Liver (tissue), 9 donors: Measurements from ENCODE around the gene ROM1. TPM values are rescaled to one million over a fixed set of nuclear protein-coding genes. Genes with fewer than 3 reads are reported as not detected.
A peak's percentile ranks its signal among the peaks of the same experiment; 100 is the strongest.

Experiments
- DNase-seq: peaks from one replicate; pipeline ENCODE4 v3.0.0-alpha.2; 2017; ENCODE audit warnings: low spot score
- H3K27ac ChIP-seq, 2 donors: one replicate each; pipeline ENCODE4 v1.7.0; 2013; ENCODE audit warnings: inconsistent platforms in 2 of 2, low read length in 2 of 2, control low read depth in 1 of 2, low read depth in 1 of 2, mild to moderate bottlenecking in 1 of 2
- H3K27me3 ChIP-seq, 4 donors: one replicate each; pipeline versions ENCODE4 v1.6.1 to v1.7.0; 2013; ENCODE audit warnings: low read length in 3 of 4, inconsistent platforms in 1 of 4, mild to moderate bottlenecking in 1 of 4, moderate library complexity in 1 of 4; ENCODE audit not compliant: control insufficient read depth in 4 of 4, insufficient read depth in 4 of 4
- H3K36me3 ChIP-seq, 4 donors: one replicate each; pipeline versions ENCODE4 v1.6.1 to v1.7.0; 2013; ENCODE audit warnings: low read length in 3 of 4, mild to moderate bottlenecking in 3 of 4, low read depth in 1 of 4, moderate library complexity in 1 of 4; ENCODE audit not compliant: control insufficient read depth in 4 of 4, insufficient read depth in 3 of 4
- H3K4me1 ChIP-seq, 4 donors: one replicate each; pipeline versions ENCODE4 v1.6.1 to v1.7.0; 2013; ENCODE audit warnings: low read length in 3 of 4, mild to moderate bottlenecking in 3 of 4, moderate library complexity in 1 of 4; ENCODE audit not compliant: control insufficient read depth in 4 of 4, insufficient read depth in 4 of 4
- H3K4me3 ChIP-seq, 3 donors: one replicate each; pipeline versions ENCODE4 v1.6.1 to v1.7.0; 2013; ENCODE audit warnings: low read length in 3 of 3, control low read depth in 1 of 3, low read depth in 1 of 3, mild to moderate bottlenecking in 1 of 3
- H3K9ac ChIP-seq, 2 donors: one replicate each; pipeline ENCODE4 v1.7.0; 2013; ENCODE audit warnings: low read length in 2 of 2, mild to moderate bottlenecking in 2 of 2, moderate library complexity in 2 of 2, control low read depth in 1 of 2, low read depth in 1 of 2
- H3K9me3 ChIP-seq, 4 donors: one replicate each; pipeline versions ENCODE4 v1.6.1 to v1.7.0; 2013; ENCODE audit warnings: low read length in 3 of 4; ENCODE audit not compliant: control insufficient read depth in 4 of 4
- ATF3 ChIP-seq: IDR thresholded peaks from 2 replicates; pipeline ENCODE4 v1.6.1; 2016; ENCODE audit warnings: antibody characterized with exemption
- CTCF ChIP-seq: fragments of 150-350 bp; IDR thresholded peaks from 2 replicates; pipeline ENCODE4 v1.5.1; 2017; ENCODE audit warnings: improper control_type of control experiment, low read depth, low read length; ENCODE audit not compliant: missing input control
- EGR1 ChIP-seq, 2 donors: IDR thresholded peaks; 2 replicates each; pipeline ENCODE4 v1.6.1; 2016 to 2018; ENCODE audit warnings: antibody characterized with exemption in 2 of 2, low read depth in 2 of 2
- FOXA1 ChIP-seq: IDR thresholded peaks from 2 replicates; pipeline ENCODE4 v1.6.1; 2016; ENCODE audit warnings: antibody characterized with exemption
- FOXA2 ChIP-seq: IDR thresholded peaks from 2 replicates; pipeline ENCODE4 v1.6.1; 2016; ENCODE audit warnings: antibody characterized with exemption
- GABPA ChIP-seq, 2 donors: IDR thresholded peaks in 1 of 2; conservative IDR thresholded peaks in 1 of 2; 2 replicates each; pipeline ENCODE4 v1.6.1; 2016; ENCODE audit warnings: antibody characterized with exemption in 2 of 2, mild to moderate bottlenecking in 1 of 2, moderate library complexity in 1 of 2
- HNF4A ChIP-seq, 2 donors: conservative IDR thresholded peaks; 2 replicates each; pipeline ENCODE4 v1.6.1; 2016; ENCODE audit warnings: antibody characterized with exemption in 2 of 2, mild to moderate bottlenecking in 2 of 2
- HNF4G ChIP-seq: IDR thresholded peaks from 2 replicates; pipeline ENCODE4 v1.6.1; 2016; ENCODE audit warnings: antibody characterized with exemption
- JUND ChIP-seq, 2 donors: IDR thresholded peaks; 2 replicates each; pipeline ENCODE4 v1.6.1; 2016; ENCODE audit warnings: antibody characterized with exemption in 2 of 2
- MAX ChIP-seq: IDR thresholded peaks from 2 replicates; pipeline ENCODE4 v1.6.1; 2016; ENCODE audit warnings: antibody characterized with exemption
- NR2F2 ChIP-seq: IDR thresholded peaks from 2 replicates; pipeline ENCODE4 v1.6.1; 2016; ENCODE audit warnings: antibody characterized with exemption
- RAD21 ChIP-seq, 2 donors: IDR thresholded peaks; 2 replicates each; pipeline ENCODE4 v1.6.1; 2016; ENCODE audit warnings: antibody characterized with exemption in 2 of 2, mild to moderate bottlenecking in 2 of 2
- REST ChIP-seq: IDR thresholded peaks from 2 replicates; pipeline ENCODE4 v1.6.1; 2016; ENCODE audit warnings: antibody characterized with exemption, mild to moderate bottlenecking
- RXRA ChIP-seq, 2 donors: IDR thresholded peaks; 2 replicates each; pipeline ENCODE4 v1.6.1; 2017 to 2018; ENCODE audit warnings: antibody characterized with exemption in 2 of 2, mild to moderate bottlenecking in 1 of 2
- SP1 ChIP-seq: IDR thresholded peaks from 2 replicates; pipeline ENCODE4 v1.6.1; 2018; ENCODE audit warnings: antibody characterized with exemption, mild to moderate bottlenecking
- TAF1 ChIP-seq: conservative IDR thresholded peaks from 2 replicates; pipeline ENCODE4 v1.6.1; 2016; ENCODE audit warnings: antibody characterized with exemption, mild to moderate bottlenecking
- YY1 ChIP-seq: IDR thresholded peaks from 2 replicates; pipeline ENCODE4 v1.6.1; 2016; ENCODE audit warnings: antibody characterized with exemption, mild to moderate bottlenecking
- ZBTB33 ChIP-seq: IDR thresholded peaks from 2 replicates; pipeline ENCODE4 v1.6.1; 2016; ENCODE audit warnings: antibody characterized with exemption
- WGBS: extraction: QIAGEN DNeasy Blood & Tissue Kit; methylation state at CpG from one replicate; pipeline ENCODE4 v1.1.7; 2013; 5-methylcytosine and 5-hydroxymethylcytosine counted together
- polyA plus RNA-seq, 2 donors: library from polyadenylated mRNA; stranded (reverse) in 1 of 2; unstranded in 1 of 2; fragments of 200-250 nt in 1 of 2; fragments of >200 nt in 1 of 2; fragmentation: Nextera tagmentation in 1 of 2; extraction: Ambion mirVana in 1 of 2; gene quantifications; one replicate each; pipeline versions ENCODE4 v1.2.1 to v1.2.3, GENCODE V29; 2013 to 2015
- total RNA-seq, 2 donors: library from RNA; depleted of rRNA; stranded (reverse); fragments of >200 nt; gene quantifications; one replicate each; pipeline ENCODE4 v1.2.3, GENCODE V29; 2014
- donor health status: healthy.
- donor health status: healthy.
- donor health status: healthy.
- donor health status: healthy.
- donor health status: healthy.

The ROM1 gene
- total and polyA plus RNA-seq, 4 donors: 0.84 to 3.9 (median 1.1) TPM

- TF ChIP-seq GABPA (IDR thresholded peaks at IDR 0.05 in 1 of 2, conservative IDR thresholded peaks at IDR 0.05 in 1 of 2): peak; percentile 45 to 90
- TF ChIP-seq YY1: peak; percentile 99
- TF ChIP-seq MAX: peak; percentile 58
- no peak for TF ChIP-seq JUND (IDR thresholded peaks at IDR 0.05)
- peak; percentile 45 for TF ChIP-seq ZBTB33
- TF ChIP-seq RAD21 (IDR thresholded peaks at IDR 0.05): peak; percentile 8 to 48
- TF ChIP-seq FOXA2: no peak
- peak; percentile 19 for TF ChIP-seq REST
- no peak for TF ChIP-seq FOXA1
- TF ChIP-seq TAF1: peak; percentile 50
- peak in 1 of 2 donors; percentile 37 for TF ChIP-seq RXRA (IDR thresholded peaks at IDR 0.05)
- TF ChIP-seq NR2F2: peak; percentile 75
- no peak for TF ChIP-seq EGR1 (IDR thresholded peaks at IDR 0.05; ENCODE audit: low read depth in 2 of 2)
- no peak for TF ChIP-seq CTCF
- TF ChIP-seq HNF4A (conservative IDR thresholded peaks at IDR 0.05): peak; percentile 71 to 87
- TF ChIP-seq HNF4G: no peak
- no peak for TF ChIP-seq ATF3
- TF ChIP-seq SP1: peak; percentile 74
- peak; percentile 99 for DNase-seq
Observed at GRCh38 chr11:62645946-62646824, 33.1 kb downstream of the ROM1 start, which contains the start of gene GANAB. GANAB (minus strand) TSS chr11:62646613; CDS start chr11:62646599, 14 bp downstream.

More at GRCh38 chr11:62645946-62646824, 33.1 kb downstream of the ROM1 start, which contains the start of gene GANAB:
- Histone ChIP-seq H3K9ac (peak within 1 kb of the TSS; percentile 80 to 89), H3K27ac (peak within 1 kb of the TSS; percentile 96 to 97), H3K4me1 (peaks cover 4 to 31% (median 25%) of the 10 kb centered on the region in 4 donors), H3K9me3 (no peaks in the 10 kb centered on the region), H3K36me3 (peaks cover 0 to 14% (median 7%) of the 10 kb centered on the region in 4 donors), H3K27me3 (no peaks in the 10 kb centered on the region), H3K4me3 (peak within 1 kb of the TSS; percentile 88 to 95 (median 95))
- WGBS: under 1% methylated on average over 73 of the region's 73 CpGs
